K562 (cell line): ENCODE measurements around the gene TBX1. TPM values are rescaled to one million over a fixed set of nuclear protein-coding genes. Genes with fewer than 3 reads are reported as not detected.

Experiments
- BHLHE40 ChIP-seq: IDR thresholded peaks from 2 replicates; pipeline ENCODE4 v1.6.1; 2011; ENCODE audit warnings: low read length, improper control_type of control experiment
- BRCA1 ChIP-seq, 2 experiments: fragments of 450-650 bp in 1 of 2; sonication (generic) in 1 of 2; formaldehyde crosslinking in 1 of 2; IDR thresholded peaks; 2 replicates each; pipeline versions ENCODE4 v1.5.0 to v1.6.1; 2017 to 2020; ENCODE audit warnings: mild to moderate bottlenecking in 1 of 2, missing genetic modification reagents in 1 of 2
- EWSR1 ChIP-seq: fragments of 450-650 bp; IDR thresholded peaks from 2 replicates; pipeline ENCODE4 v1.6.1; 2018; ENCODE audit warnings: borderline replicate concordance, mild to moderate bottlenecking, low read depth, moderate library complexity; ENCODE audit not compliant: partially characterized antibody
- FUS ChIP-seq: fragments of 200-400 bp; formaldehyde crosslinking; optimal IDR thresholded peaks from 2 replicates; pipeline ENCODE3; 2017; ENCODE audit warnings: low read depth, low read length
- KLF6 ChIP-seq: fragments of 250-450 bp; sonication (Bioruptor Pico); IDR thresholded peaks from 2 replicates; pipeline ENCODE4 v1.4.0; 2020; ENCODE audit warnings: mild to moderate bottlenecking, moderate library complexity, borderline replicate concordance
- NEUROD1 ChIP-seq: fragments of 150-350 bp; IDR thresholded peaks from 2 replicates; pipeline ENCODE4 v1.6.1; 2014; ENCODE audit warnings: borderline replicate concordance, low read length, low read depth; ENCODE audit not compliant: partially characterized antibody
- RAD21 ChIP-seq, 2 experiments: fragments of 250-450 bp in 1 of 2; fragments of 450-650 bp in 1 of 2; sonication (Bioruptor Pico) in 1 of 2; formaldehyde crosslinking in 1 of 2; IDR thresholded peaks in 1 of 2; conservative IDR thresholded peaks in 1 of 2; 2 replicates each; pipeline versions ENCODE4 v1.4.0 to v1.8.0; 2020 to 2022; ENCODE audit warnings: mild to moderate bottlenecking in 2 of 2, moderate library complexity in 1 of 2
- RB1 ChIP-seq: fragments of 450-650 bp; IDR thresholded peaks from 2 replicates; pipeline ENCODE4 v1.6.1; 2017; ENCODE audit warnings: low read depth, mild to moderate bottlenecking
- SIRT6 ChIP-seq: IDR thresholded peaks from one replicate; pipeline ENCODE4 v1.6.1; 2012; ENCODE audit warnings: low read depth, mild to moderate bottlenecking, control low read depth, inconsistent platforms, low read length, moderate library complexity
- SREBF2 ChIP-seq: sonication (generic); formaldehyde crosslinking; IDR thresholded peaks from 2 replicates; pipeline ENCODE4 v1.4.0; 2020; ENCODE audit warnings: mild to moderate bottlenecking, missing genetic modification reagents
- ZKSCAN1 ChIP-seq: fragments of 150-350 bp; IDR thresholded peaks from 2 replicates; pipeline ENCODE4 v1.6.1; 2016; ENCODE audit warnings: low read depth, low read length
- ZNF175 ChIP-seq: fragments of 200-800 bp; sonication (Bioruptor generic); IDR thresholded peaks from 2 replicates; pipeline ENCODE4 v1.6.1; 2016; ENCODE audit warnings: low read depth, mild to moderate bottlenecking, missing genetic modification characterization, missing compliant biosample characterization
- ZNF41 ChIP-seq: fragments of 250-450 bp; sonication (Bioruptor Pico); conservative IDR thresholded peaks from 2 replicates; pipeline ENCODE4 v1.4.0; 2020; ENCODE audit warnings: mild to moderate bottlenecking
- polyA plus RNA-seq, 8 experiments: library from polyadenylated mRNA; depleted of rRNA in 4 of 8; stranded (reverse) in 5 of 8; unstranded in 3 of 8; fragments of >200 nt; fragmentation: Nextera tagmentation in 2 of 8; fragmentation: Illumina TruSeq in 1 of 8; extraction: Ambion mirVana in 2 of 8; extraction: Trizol in 1 of 8; gene quantifications; 2 replicates each; pipeline versions ENCODE4 v1.2.1 to v1.2.3, GENCODE V29; 2011 to 2014; ENCODE audit warnings: inconsistent platforms in 1 of 8, missing spikeins in 1 of 8
- total RNA-seq, 7 experiments: library from RNA; depleted of rRNA in 6 of 7; stranded (reverse); fragments of >200 nt in 6 of 7; fragmentation: Illumina TruSeq in 2 of 7; extraction: Trizol in 2 of 7; gene quantifications; 2 replicates each; pipeline versions ENCODE4 v1.2.1 to v1.2.3, GENCODE V29; 2011 to 2021; ENCODE audit warnings: low replicate concordance in 1 of 7
- TF ChIP-seq, protein P1 (sequence below), 2 experiments: fragments of 150-350 bp in 1 of 2; IDR thresholded peaks; 2 replicates each; pipeline ENCODE4 v1.6.1; 2012 to 2016; ENCODE audit warnings: low read depth in 2 of 2, low read length in 2 of 2, mild to moderate bottlenecking in 1 of 2, moderate library complexity in 1 of 2
- TF ChIP-seq, protein P2 (sequence below): fragments of 450-650 bp; formaldehyde crosslinking; IDR thresholded peaks from 2 replicates; pipeline ENCODE4 v1.4.0; 2020; ENCODE audit warnings: mild to moderate bottlenecking, moderate library complexity
- TF ChIP-seq, protein P3 (sequence below): fragments of 150-350 bp; conservative IDR thresholded peaks from 2 replicates; pipeline ENCODE4 v1.6.1; 2014; ENCODE audit warnings: low read length
- TF ChIP-seq, protein P4 (sequence below): fragments of 450-650 bp; IDR thresholded peaks from 2 replicates; pipeline ENCODE4 v1.6.1; 2016; ENCODE audit warnings: missing biosample characterization, missing genetic modification characterization

The TBX1 gene
- total and polyA plus RNA-seq, 9 of the 15 experiments (the other 6 are each of a cell fraction or from before 2014, with no cell fraction given): 0.07 to 35.0 (median 3.9) TPM

DNA sequence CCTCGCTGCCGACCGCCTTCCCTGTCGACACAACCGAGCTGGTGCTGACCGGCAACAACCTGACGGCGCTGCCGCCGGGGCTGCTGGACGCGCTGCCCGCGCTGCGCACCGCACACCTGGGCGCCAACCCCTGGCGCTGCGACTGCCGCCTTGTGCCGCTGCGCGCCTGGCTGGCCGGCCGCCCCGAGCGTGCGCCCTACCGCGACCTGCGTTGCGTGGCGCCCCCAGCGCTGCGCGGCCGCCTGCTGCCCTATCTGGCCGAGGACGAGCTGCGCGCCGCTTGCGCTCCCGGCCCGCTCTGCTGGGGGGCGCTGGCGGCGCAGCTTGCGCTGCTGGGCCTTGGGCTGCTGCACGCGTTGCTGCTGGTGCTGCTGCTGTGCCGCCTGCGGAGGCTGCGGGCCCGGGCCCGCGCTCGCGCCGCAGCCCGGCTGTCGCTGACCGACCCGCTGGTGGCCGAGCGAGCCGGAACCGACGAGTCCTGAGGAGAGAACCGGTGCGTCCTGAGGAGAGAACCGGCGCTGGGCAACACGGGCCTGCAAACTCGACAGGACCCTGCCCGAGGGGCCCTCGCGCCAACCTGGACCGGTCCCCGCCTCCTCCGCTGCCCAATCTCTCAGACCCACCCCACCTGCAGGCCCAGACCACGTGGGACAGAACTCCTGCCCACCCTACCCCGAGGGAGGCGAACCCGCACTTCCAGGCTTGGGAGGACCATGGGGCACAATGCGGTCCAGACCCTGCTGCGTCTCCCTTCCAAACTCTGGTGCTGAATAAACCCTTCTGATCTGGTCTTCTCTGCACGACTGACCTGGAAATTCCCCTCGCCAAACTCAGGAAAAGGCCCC, 36.4 kb upstream of the TBX1 start (continued):
- peak in 1 of 2 experiments; percentile 93; a peak in 2 of 4 replicates for TF ChIP-seq RAD21 (CRISPR knock-in tag; conservative IDR thresholded peaks at IDR 0.05 in 1 of 2, IDR thresholded peaks at IDR 0.05 in 1 of 2)
- TF ChIP-seq KLF6 (CRISPR knock-in tag): no peak
- peak; percentile 100 for TF ChIP-seq RB1
- no peak for TF ChIP-seq BRCA1 (IDR thresholded peaks at IDR 0.05)
- no peak for TF ChIP-seq BRCA1 (CRISPR knock-in tag; IDR thresholded peaks at IDR 0.05)
- TF ChIP-seq ZKSCAN1: peak; percentile 76; the same call in 1 of the 2 replicates
- TF ChIP-seq BHLHE40: peak; percentile 86
- TF ChIP-seq, protein P1, sequence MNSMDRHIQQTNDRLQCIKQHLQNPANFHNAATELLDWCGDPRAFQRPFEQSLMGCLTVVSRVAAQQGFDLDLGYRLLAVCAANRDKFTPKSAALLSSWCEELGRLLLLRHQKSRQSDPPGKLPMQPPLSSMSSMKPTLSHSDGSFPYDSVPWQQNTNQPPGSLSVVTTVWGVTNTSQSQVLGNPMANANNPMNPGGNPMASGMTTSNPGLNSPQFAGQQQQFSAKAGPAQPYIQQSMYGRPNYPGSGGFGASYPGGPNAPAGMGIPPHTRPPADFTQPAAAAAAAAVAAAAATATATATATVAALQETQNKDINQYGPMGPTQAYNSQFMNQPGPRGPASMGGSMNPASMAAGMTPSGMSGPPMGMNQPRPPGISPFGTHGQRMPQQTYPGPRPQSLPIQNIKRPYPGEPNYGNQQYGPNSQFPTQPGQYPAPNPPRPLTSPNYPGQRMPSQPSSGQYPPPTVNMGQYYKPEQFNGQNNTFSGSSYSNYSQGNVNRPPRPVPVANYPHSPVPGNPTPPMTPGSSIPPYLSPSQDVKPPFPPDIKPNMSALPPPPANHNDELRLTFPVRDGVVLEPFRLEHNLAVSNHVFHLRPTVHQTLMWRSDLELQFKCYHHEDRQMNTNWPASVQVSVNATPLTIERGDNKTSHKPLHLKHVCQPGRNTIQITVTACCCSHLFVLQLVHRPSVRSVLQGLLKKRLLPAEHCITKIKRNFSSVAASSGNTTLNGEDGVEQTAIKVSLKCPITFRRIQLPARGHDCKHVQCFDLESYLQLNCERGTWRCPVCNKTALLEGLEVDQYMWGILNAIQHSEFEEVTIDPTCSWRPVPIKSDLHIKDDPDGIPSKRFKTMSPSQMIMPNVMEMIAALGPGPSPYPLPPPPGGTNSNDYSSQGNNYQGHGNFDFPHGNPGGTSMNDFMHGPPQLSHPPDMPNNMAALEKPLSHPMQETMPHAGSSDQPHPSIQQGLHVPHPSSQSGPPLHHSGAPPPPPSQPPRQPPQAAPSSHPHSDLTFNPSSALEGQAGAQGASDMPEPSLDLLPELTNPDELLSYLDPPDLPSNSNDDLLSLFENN (IDR thresholded peaks at IDR 0.05; ENCODE audit: low read depth in 2 of 2, low read length in 2 of 2): peak; percentile 24 to 33; a peak in 3 of 4 replicates
- peak; percentile 30 for TF ChIP-seq SIRT6
- peak; percentile 90 for TF ChIP-seq FUS
- TF ChIP-seq, protein P2, sequence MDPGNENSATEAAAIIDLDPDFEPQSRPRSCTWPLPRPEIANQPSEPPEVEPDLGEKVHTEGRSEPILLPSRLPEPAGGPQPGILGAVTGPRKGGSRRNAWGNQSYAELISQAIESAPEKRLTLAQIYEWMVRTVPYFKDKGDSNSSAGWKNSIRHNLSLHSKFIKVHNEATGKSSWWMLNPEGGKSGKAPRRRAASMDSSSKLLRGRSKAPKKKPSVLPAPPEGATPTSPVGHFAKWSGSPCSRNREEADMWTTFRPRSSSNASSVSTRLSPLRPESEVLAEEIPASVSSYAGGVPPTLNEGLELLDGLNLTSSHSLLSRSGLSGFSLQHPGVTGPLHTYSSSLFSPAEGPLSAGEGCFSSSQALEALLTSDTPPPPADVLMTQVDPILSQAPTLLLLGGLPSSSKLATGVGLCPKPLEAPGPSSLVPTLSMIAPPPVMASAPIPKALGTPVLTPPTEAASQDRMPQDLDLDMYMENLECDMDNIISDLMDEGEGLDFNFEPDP: no peak
- TF ChIP-seq ZNF175 (CRISPR knock-in tag): no peak
- TF ChIP-seq, protein P3, sequence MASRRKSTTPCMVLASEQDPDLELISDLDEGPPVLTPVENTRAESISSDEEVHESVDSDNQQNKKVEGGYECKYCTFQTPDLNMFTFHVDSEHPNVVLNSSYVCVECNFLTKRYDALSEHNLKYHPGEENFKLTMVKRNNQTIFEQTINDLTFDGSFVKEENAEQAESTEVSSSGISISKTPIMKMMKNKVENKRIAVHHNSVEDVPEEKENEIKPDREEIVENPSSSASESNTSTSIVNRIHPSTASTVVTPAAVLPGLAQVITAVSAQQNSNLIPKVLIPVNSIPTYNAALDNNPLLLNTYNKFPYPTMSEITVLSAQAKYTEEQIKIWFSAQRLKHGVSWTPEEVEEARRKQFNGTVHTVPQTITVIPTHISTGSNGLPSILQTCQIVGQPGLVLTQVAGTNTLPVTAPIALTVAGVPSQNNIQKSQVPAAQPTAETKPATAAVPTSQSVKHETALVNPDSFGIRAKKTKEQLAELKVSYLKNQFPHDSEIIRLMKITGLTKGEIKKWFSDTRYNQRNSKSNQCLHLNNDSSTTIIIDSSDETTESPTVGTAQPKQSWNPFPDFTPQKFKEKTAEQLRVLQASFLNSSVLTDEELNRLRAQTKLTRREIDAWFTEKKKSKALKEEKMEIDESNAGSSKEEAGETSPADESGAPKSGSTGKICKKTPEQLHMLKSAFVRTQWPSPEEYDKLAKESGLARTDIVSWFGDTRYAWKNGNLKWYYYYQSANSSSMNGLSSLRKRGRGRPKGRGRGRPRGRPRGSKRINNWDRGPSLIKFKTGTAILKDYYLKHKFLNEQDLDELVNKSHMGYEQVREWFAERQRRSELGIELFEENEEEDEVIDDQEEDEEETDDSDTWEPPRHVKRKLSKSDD: peak; percentile 85
- no peak for TF ChIP-seq SREBF2 (CRISPR knock-in tag)
- peak; percentile 52 for TF ChIP-seq NEUROD1
- no peak for TF ChIP-seq EWSR1
- TF ChIP-seq ZNF41 (CRISPR knock-in tag): no peak
- TF ChIP-seq, protein P4, sequence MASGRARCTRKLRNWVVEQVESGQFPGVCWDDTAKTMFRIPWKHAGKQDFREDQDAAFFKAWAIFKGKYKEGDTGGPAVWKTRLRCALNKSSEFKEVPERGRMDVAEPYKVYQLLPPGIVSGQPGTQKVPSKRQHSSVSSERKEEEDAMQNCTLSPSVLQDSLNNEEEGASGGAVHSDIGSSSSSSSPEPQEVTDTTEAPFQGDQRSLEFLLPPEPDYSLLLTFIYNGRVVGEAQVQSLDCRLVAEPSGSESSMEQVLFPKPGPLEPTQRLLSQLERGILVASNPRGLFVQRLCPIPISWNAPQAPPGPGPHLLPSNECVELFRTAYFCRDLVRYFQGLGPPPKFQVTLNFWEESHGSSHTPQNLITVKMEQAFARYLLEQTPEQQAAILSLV: 0 out of 2 replicates have a peak, but pooled peaks have one; percentile 35
